ENCODE data around the gene SLC32A1. TPM values are rescaled to one million over a fixed set of nuclear protein-coding genes. Genes with fewer than 3 reads are reported as not detected.

The SLC32A1 gene
- total RNA-seq, 1 experiment from 2014 or later = 0.24 TPM

DNA sequence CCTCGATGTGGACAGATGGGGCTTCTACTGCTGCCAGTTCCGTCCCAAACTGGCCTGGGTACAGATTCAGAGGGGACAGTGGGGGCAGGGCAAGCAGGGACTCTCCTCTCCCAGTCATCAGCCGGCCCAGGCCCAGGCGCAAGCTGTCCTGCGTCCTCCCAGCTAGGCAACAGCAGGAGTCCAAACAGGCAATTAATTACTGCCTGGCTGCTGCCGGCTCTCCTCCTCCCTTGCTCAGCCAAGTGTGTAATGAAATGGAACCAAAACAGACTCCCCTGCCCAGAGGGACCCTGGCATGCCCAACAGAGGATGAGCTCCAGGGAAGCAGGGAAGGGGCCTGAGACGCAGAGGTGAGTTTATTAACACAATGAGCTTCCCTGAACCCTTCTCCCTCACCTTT, 17.8 kb upstream of the SLC32A1 start:
- no CpG with 5 or more reads among the region's 7 CpGs for WGBS (ENCODE audit: extremely low coverage, insufficient read length, low lambda C conversion rate)
- Histone ChIP-seq H3K79me2 (ENCODE audit: insufficient read depth, low read length) (no peaks in the 10 kb centered on the region), H3K27ac (ENCODE audit: insufficient read length, low read depth, low read length) (no peak overlapping the region), H3K23me2 (ENCODE audit: insufficient read length, low read depth, low read length, poor library complexity, severe bottlenecking) (no peaks in the 10 kb centered on the region), H2BK5ac (ENCODE audit: insufficient read length, low read length) (no peak overlapping the region), H2AFZ (ENCODE audit: low read length) (no peak overlapping the region), H3K79me1 (ENCODE audit: insufficient read depth, low read depth, low read length, poor library complexity, severe bottlenecking) (no peaks in the 10 kb centered on the region), H2BK15ac (ENCODE audit: low read depth, low read length) (no peak overlapping the region), H3K4me2 (ENCODE audit: insufficient read depth, insufficient read length, low read length) (no peak overlapping the region), H3K23ac (ENCODE audit: insufficient read length, low read depth, low read length) (no peak overlapping the region), H2BK12ac (ENCODE audit: insufficient read length, low read depth, low read length) (no peak overlapping the region), H3K4me1 (ENCODE audit: insufficient read depth, low read length) (peaks cover 2% of the 10 kb centered on the region; the same call in 1 of the 2 replicates), H3K27me3 (ENCODE audit: insufficient read depth, low read length) (no peaks in the 10 kb centered on the region), H4K5ac (ENCODE audit: insufficient read length, low read depth, low read length) (no peak overlapping the region), H4K20me1 (ENCODE audit: control insufficient read depth, insufficient read depth, insufficient read length) (no peaks in the 10 kb centered on the region), H3K18ac (ENCODE audit: insufficient read length, low read depth, low read length) (no peak overlapping the region), H2BK120ac (ENCODE audit: low read depth, low read length, poor library complexity, severe bottlenecking) (no peak overlapping the region), H2AK5ac (ENCODE audit: insufficient read length, low read length) (no peak overlapping the region), H2BK20ac (ENCODE audit: low read depth, low read length, poor library complexity, severe bottlenecking) (no peak overlapping the region), H3K14ac (ENCODE audit: insufficient read depth, low read length) (peak overlapping the region; percentile 25; the same call in 1 of the 2 replicates), H3K9me3 (ENCODE audit: control insufficient read depth, low read depth, low read length) (no peaks in the 10 kb centered on the region), H3K4ac (ENCODE audit: low read depth, low read length) (no peak overlapping the region), H4K91ac (ENCODE audit: insufficient read length, low read depth, low read length) (no peak overlapping the region), H3K9ac (ENCODE audit: extremely low read depth, insufficient read length, low read length) (no peak overlapping the region), H3T11ph (ENCODE audit: low read length) (no peak overlapping the region), H4K8ac (replicated peaks; ENCODE audit: insufficient read length, low read depth, low read length) (no peak overlapping the region), H3K56ac (ENCODE audit: insufficient read length, low read depth, low read length) (no peak overlapping the region)
- Mint-ChIP-seq H3K27ac (no peak overlapping the region), H3K4me3 (no peak overlapping the region), H3K9me3 (no peaks in the 10 kb centered on the region), H3K4me1 (peaks cover 0 to 7% of the 10 kb centered on the region in 2 experiments; a peak in 3 of 4 replicates), H3K36me3 (ENCODE audit: insufficient read depth in 1 of 3, low read depth in 3 of 3) (no peaks in the 10 kb centered on the region), H3K27me3 (ENCODE audit: low read depth) (peaks cover 43% of the 10 kb centered on the region)
- TF ChIP-seq, protein P1, sequence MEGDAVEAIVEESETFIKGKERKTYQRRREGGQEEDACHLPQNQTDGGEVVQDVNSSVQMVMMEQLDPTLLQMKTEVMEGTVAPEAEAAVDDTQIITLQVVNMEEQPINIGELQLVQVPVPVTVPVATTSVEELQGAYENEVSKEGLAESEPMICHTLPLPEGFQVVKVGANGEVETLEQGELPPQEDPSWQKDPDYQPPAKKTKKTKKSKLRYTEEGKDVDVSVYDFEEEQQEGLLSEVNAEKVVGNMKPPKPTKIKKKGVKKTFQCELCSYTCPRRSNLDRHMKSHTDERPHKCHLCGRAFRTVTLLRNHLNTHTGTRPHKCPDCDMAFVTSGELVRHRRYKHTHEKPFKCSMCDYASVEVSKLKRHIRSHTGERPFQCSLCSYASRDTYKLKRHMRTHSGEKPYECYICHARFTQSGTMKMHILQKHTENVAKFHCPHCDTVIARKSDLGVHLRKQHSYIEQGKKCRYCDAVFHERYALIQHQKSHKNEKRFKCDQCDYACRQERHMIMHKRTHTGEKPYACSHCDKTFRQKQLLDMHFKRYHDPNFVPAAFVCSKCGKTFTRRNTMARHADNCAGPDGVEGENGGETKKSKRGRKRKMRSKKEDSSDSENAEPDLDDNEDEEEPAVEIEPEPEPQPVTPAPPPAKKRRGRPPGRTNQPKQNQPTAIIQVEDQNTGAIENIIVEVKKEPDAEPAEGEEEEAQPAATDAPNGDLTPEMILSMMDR (conservative IDR thresholded peaks at IDR 0.05) = no peak
- peak; percentile 51 for DNase-seq

Data from H9 (cell line).